Transverse colon (tissue), 4 donors: ENCODE measurements around the gene PTPRN2. TPM values are rescaled to one million over a fixed set of nuclear protein-coding genes. Genes with fewer than 3 reads are reported as not detected.

Experiments
- DNase-seq: peaks from one replicate; pipeline ENCODE4 v3.0.0-alpha.2; 2019
- H3K27ac ChIP-seq, 4 donors: fragments of 200-600 bp; sonication (generic); 2 replicates each; pipeline ENCODE4 v1.5.1; 2016 to 2018; ENCODE audit warnings: inconsistent platforms in 4 of 4
- H3K27me3 ChIP-seq: fragments of 200-600 bp; sonication (generic); 2 replicates; pipeline ENCODE4 v1.5.1; 2017; ENCODE audit warnings: inconsistent platforms
- H3K36me3 ChIP-seq, 4 donors: fragments of 200-600 bp; sonication (generic); 2 replicates each; pipeline ENCODE4 v1.5.1; 2017 to 2019; ENCODE audit warnings: inconsistent platforms in 4 of 4
- H3K4me1 ChIP-seq, 4 donors: fragments of 200-600 bp; sonication (generic); 2 replicates each; pipeline ENCODE4 v1.5.1; 2017 to 2020; ENCODE audit warnings: inconsistent platforms in 4 of 4
- H3K4me3 ChIP-seq, 4 donors: fragments of 200-600 bp; sonication (generic); 1 replicate in 1 of 4; 2 replicates in 3 of 4; pipeline versions ENCODE4 v1.5.1 to v1.6.1; 2017 to 2019; ENCODE audit warnings: inconsistent platforms in 4 of 4
- H3K9me3 ChIP-seq, 2 donors: fragments of 200-600 bp; sonication (generic); 2 replicates each; pipeline ENCODE4 v1.5.1; 2017 to 2019; ENCODE audit warnings: inconsistent platforms in 2 of 2
- CTCF ChIP-seq, 5 experiments: fragments of 200-600 bp in 3 of 5; fragments of 450-650 bp in 2 of 5; sonication (generic) in 3 of 5; IDR thresholded peaks; 1 replicate in 2 of 5; 2 replicates in 3 of 5; pipeline ENCODE4 v1.5.1; 2016 to 2017; ENCODE audit warnings: antibody characterized with exemption in 5 of 5, inconsistent platforms in 3 of 5, mild to moderate bottlenecking in 2 of 5, moderate library complexity in 1 of 5
- EP300 ChIP-seq: sonication (generic); formaldehyde crosslinking; IDR thresholded peaks from one replicate; pipeline ENCODE4 v1.6.1; 2017; ENCODE audit warnings: antibody characterized with exemption, low read depth
- POLR2A ChIP-seq: fragments of 450-650 bp; IDR thresholded peaks from one replicate; pipeline ENCODE4 v1.6.1; 2016; ENCODE audit warnings: antibody characterized with exemption, mild to moderate bottlenecking, moderate library complexity
- POLR2AphosphoS5 ChIP-seq, 3 donors: sonication (generic); formaldehyde crosslinking; IDR thresholded peaks; one replicate each; pipeline ENCODE4 v1.6.1; 2016; ENCODE audit warnings: antibody characterized with exemption in 3 of 3
- WGBS, 2 donors: methylation state at CpG; one replicate each; pipeline ENCODE4 v1.1.5; 2018; ENCODE audit warnings: low coverage in 1 of 2; 5-methylcytosine and 5-hydroxymethylcytosine counted together
- in situ Hi-C, 4 donors: fragments of 200-750 bp; cut with MboI; loops; one replicate each; pipeline versions ENCODE4 v1.15.0 to v1.15.1; 2017; ENCODE audit warnings: low sequenced_read_pairs in 3 of 4, low pct_ligation_motif_present in 1 of 4, low pct_unique_long_range_greater_than_20kb in 1 of 4
- intact Hi-C: fragments of 100-400 bp; cut with DNase I; formaldehyde crosslinking; loops from one replicate; pipeline ENCODE4 v1.15.1; 2023; ENCODE audit warnings: low total_unique reads
- total RNA-seq, 4 donors: library from RNA; depleted of rRNA; stranded (reverse); fragments of >200 nt; gene quantifications; one replicate each; pipeline ENCODE4 v1.1.0, GENCODE V29; 2016

The PTPRN2 gene
- total RNA-seq, 4 donors from 2014 or later, result 15.4 to 31.1 (median 21.8) TPM

- intact Hi-C loops, result no loop called here
- in situ Hi-C loops, result no loop called here
- H3K27ac ChIP-seq, result no peak overlapping the region
- H3K27me3 ChIP-seq, result no peaks in the 10 kb centered on the region
- TF ChIP-seq CTCF (IDR thresholded peaks at IDR 0.05) (no peak), POLR2A (no peak), EP300 (no peak), POLR2AphosphoS5 (IDR thresholded peaks at IDR 0.05) (no peak)
- H3K4me3 ChIP-seq, result no peak overlapping the region
- no peaks in the 10 kb centered on the region for H3K9me3 ChIP-seq
- no peak for DNase-seq
- 80 to 94% methylated on average over 1 to 6 of the region's 6 CpGs for WGBS, 2 donors
- no peaks in the 10 kb centered on the region for H3K4me1 ChIP-seq
- H3K36me3 ChIP-seq, result no peaks in the 10 kb centered on the region
These were observed 112.0 kb downstream of the PTPRN2 start for GRCh38 chr7:158475679-158476052.

- no peak overlapping the region for H3K4me3 ChIP-seq
- no peak for DNase-seq
- in situ Hi-C loops (no loop called here), intact Hi-C loops (no loop called here)
- 92% methylated on average over 22 of the region's 22 CpGs; no CpG with 5 or more reads in 1 of the 2 donors for WGBS, 2 donors
- no peaks in the 10 kb centered on the region for H3K9me3 ChIP-seq
- H3K4me1 ChIP-seq, result no peaks in the 10 kb centered on the region
- TF ChIP-seq POLR2A (no peak), EP300 (no peak), POLR2AphosphoS5 (IDR thresholded peaks at IDR 0.05) (no peak), CTCF (IDR thresholded peaks at IDR 0.05) (no peak)
- H3K36me3 ChIP-seq, result no peaks in the 10 kb centered on the region
- no peak overlapping the region for H3K27ac ChIP-seq
- no peaks in the 10 kb centered on the region for H3K27me3 ChIP-seq
These were observed 112.5 kb downstream of the PTPRN2 start for GRCh38 chr7:158475036-158475678.

- Histone ChIP-seq H3K27ac (no peak overlapping the region), H3K4me3 (no peak overlapping the region), H3K27me3 (no peaks in the 10 kb centered on the region), H3K9me3 (no peaks in the 10 kb centered on the region), H3K4me1 (no peaks in the 10 kb centered on the region), H3K36me3 (no peaks in the 10 kb centered on the region)
- WGBS, 2 donors, result 87 to 92% methylated on average over 3 to 16 of the region's 16 CpGs
- in situ Hi-C loops, result no loop called here
- DNase-seq, result no peak
- intact Hi-C loops, result no loop called here
- TF ChIP-seq POLR2A (no peak), CTCF (IDR thresholded peaks at IDR 0.05) (no peak), EP300 (no peak)
These were observed 113.1 kb downstream of the PTPRN2 start for GRCh38 chr7:158474488-158474887.

- no peaks in the 10 kb centered on the region for H3K36me3 ChIP-seq
- TF ChIP-seq POLR2A (no peak), POLR2AphosphoS5 (IDR thresholded peaks at IDR 0.05) (no peak), EP300 (no peak), CTCF (IDR thresholded peaks at IDR 0.05) (no peak)
- in situ Hi-C loops (no loop called here), intact Hi-C loops (no loop called here)
- no peaks in the 10 kb centered on the region for H3K9me3 ChIP-seq
- H3K4me3 ChIP-seq, result no peak overlapping the region
- WGBS, 2 donors, result 89 to 95% methylated on average over 3 to 12 of the region's 12 CpGs
- H3K27me3 ChIP-seq, result no peaks in the 10 kb centered on the region
- H3K4me1 ChIP-seq, result peaks cover 0 to 3% (median 0%) of the 10 kb centered on the region in 4 donors
- no peak for DNase-seq
- no peak overlapping the region for H3K27ac ChIP-seq
These were observed 113.7 kb downstream of the PTPRN2 start for GRCh38 chr7:158473946-158474345.
